Uterus (tissue), 2 donors: ENCODE data around the gene PTPRM.

Experiments
- POLR2A ChIP-seq, 2 donors: fragments of 450-650 bp; IDR thresholded peaks; one replicate each; pipeline ENCODE4 v1.6.1; 2016; ENCODE audit warnings: antibody characterized with exemption in 2 of 2, mild to moderate bottlenecking in 1 of 2, moderate library complexity in 1 of 2
- TF ChIP-seq, protein P1 (sequence below), 4 experiments: fragments of 200-600 bp in 2 of 4; fragments of 450-650 bp in 2 of 4; sonication (generic) in 2 of 4; IDR thresholded peaks; one replicate each; pipeline ENCODE4 v1.5.1; 2016 to 2019; ENCODE audit warnings: antibody characterized with exemption in 4 of 4, mild to moderate bottlenecking in 2 of 4, moderate library complexity in 1 of 4

DNA sequence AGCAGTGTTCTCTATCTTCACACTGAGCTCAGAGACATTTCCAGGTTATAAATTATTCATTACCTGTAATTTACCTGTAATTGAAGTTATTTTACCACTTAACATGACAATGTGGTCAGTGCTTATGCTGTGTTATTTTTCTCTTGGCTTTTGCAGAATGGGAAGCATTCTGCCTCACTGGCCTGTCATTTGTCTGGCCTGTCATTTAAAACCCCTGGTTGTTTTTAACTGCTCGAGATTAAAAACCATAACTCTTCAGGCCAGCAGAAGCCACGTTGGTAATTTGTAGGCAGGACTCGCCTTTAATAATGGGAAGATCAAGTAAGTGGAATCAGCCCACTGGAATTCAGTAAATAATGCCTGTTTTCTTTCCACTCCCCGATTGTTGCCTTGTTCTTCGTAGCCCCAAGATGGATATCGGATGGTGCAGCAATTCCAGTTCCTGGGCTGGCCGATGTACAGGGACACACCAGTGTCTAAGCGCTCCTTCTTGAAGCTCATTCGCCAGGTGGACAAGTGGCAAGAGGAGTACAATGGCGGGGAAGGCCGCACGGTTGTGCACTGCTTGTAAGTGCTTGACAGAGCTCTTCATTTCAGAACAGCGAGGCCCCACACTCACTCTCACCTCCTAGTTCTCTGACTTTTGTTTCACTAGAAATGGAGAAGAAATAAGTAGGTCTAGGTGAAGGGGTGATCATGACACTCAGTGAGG, 819.7 kb downstream of the PTPRM start:
- TF ChIP-seq, protein P1, sequence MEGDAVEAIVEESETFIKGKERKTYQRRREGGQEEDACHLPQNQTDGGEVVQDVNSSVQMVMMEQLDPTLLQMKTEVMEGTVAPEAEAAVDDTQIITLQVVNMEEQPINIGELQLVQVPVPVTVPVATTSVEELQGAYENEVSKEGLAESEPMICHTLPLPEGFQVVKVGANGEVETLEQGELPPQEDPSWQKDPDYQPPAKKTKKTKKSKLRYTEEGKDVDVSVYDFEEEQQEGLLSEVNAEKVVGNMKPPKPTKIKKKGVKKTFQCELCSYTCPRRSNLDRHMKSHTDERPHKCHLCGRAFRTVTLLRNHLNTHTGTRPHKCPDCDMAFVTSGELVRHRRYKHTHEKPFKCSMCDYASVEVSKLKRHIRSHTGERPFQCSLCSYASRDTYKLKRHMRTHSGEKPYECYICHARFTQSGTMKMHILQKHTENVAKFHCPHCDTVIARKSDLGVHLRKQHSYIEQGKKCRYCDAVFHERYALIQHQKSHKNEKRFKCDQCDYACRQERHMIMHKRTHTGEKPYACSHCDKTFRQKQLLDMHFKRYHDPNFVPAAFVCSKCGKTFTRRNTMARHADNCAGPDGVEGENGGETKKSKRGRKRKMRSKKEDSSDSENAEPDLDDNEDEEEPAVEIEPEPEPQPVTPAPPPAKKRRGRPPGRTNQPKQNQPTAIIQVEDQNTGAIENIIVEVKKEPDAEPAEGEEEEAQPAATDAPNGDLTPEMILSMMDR (IDR thresholded peaks at IDR 0.05): no peak
- TF ChIP-seq POLR2A (IDR thresholded peaks at IDR 0.05): no peak
